Measurements from ENCODE around the gene SOWAHA. TPM values are rescaled to one million over a fixed set of nuclear protein-coding genes. Genes with fewer than 3 reads are reported as not detected.
"Not testable (repeated sequence)": the region's sequence is repeated elsewhere in the genome, so short reads cannot be mapped to it uniquely, and the experiment has no call there.

The SOWAHA gene
- total RNA-seq, 1 donor from 2014 or later, result not detected

- Mint-ChIP-seq H3K27me3 (ENCODE audit: insufficient read depth, low read depth) (no peaks in the 10 kb centered on the region), H3K9me3 (no peaks in the 10 kb centered on the region), H3K4me1 (no peaks in the 10 kb centered on the region), H3K36me3 (no peaks in the 10 kb centered on the region), H3K27ac (no peak overlapping the region), H3K4me3 (no peak overlapping the region)
- no peak overlapping the region for H2AFZ ChIP-seq (replicated peaks)
- H3K9me3 ChIP-seq (ENCODE audit: low read depth), result no peaks in the 10 kb centered on the region
- no peaks in the 10 kb centered on the region for H4K20me1 ChIP-seq (ENCODE audit: low read depth)
- H3K27ac ChIP-seq, result no peak overlapping the region
- H3K79me2 ChIP-seq (ENCODE audit: low read depth), result no peaks in the 10 kb centered on the region
- no peaks in the 10 kb centered on the region for H3K27me3 ChIP-seq
- no peak for DNase-seq (ENCODE audit: low spot score)
- no peaks in the 10 kb centered on the region for H3K4me1 ChIP-seq
- no peaks in the 10 kb centered on the region for H3K36me3 ChIP-seq
- H3K9ac ChIP-seq, result no peak overlapping the region
- no peak overlapping the region for H3K4me3 ChIP-seq
- H3F3A ChIP-seq (ENCODE audit: low read depth), result no peaks in the 10 kb centered on the region
- H3K4me2 ChIP-seq, result no peak overlapping the region
- TF ChIP-seq EZH2 (IDR thresholded peaks at IDR 0.05) (no peak), EZH2phosphoT487 (IDR thresholded peaks at IDR 0.05) (no peak), CTCF (IDR thresholded peaks at IDR 0.05) (no peak)
Measured at GRCh38 chr5:132854301-132854700, 41.2 kb downstream of the SOWAHA start.

- not testable (repeated sequence) for H3K36me3 Mint-ChIP-seq; H3K4me3 Mint-ChIP-seq; H3F3A ChIP-seq (ENCODE audit: low read depth); H3K4me1 ChIP-seq; H3K4me2 ChIP-seq; H3K36me3 ChIP-seq; H3K27me3 ChIP-seq; H2AFZ ChIP-seq (replicated peaks); H3K79me2 ChIP-seq (ENCODE audit: low read depth); H3K27ac ChIP-seq; H3K9me3 ChIP-seq (ENCODE audit: low read depth); H3K9me3 Mint-ChIP-seq; H3K27me3 Mint-ChIP-seq (ENCODE audit: insufficient read depth, low read depth); H3K4me3 ChIP-seq; H3K27ac Mint-ChIP-seq; DNase-seq (ENCODE audit: low spot score); H3K4me1 Mint-ChIP-seq; H4K20me1 ChIP-seq (ENCODE audit: low read depth); H3K9ac ChIP-seq
Measured at GRCh38 chr5:132854992-132855391, 41.9 kb downstream of the SOWAHA start.

DNA sequence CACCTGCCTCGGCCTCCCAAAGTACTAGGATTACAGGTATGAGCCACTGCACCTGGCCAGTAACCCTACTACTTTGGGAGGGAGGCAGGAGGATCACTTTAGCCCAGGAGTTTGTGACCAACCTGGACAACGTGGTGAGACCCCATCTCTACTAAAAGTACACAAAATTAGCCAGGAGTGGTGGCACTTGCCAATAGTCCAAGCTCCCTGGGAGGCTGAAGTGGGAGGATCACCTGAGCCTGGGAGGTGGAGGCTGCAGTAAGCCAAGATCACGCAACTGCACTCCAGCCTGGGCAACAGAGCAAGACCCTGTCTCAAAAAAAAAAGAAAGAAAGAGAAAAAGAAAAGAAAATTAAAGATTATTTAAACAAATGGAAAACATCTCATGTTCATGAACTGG lies 42.9 kb downstream of the SOWAHA start:
- Mint-ChIP-seq H3K4me1 (no peaks in the 10 kb centered on the region), H3K36me3 (no peaks in the 10 kb centered on the region), H3K4me3 (no peak overlapping the region), H3K27me3 (ENCODE audit: insufficient read depth, low read depth) (no peaks in the 10 kb centered on the region), H3K27ac (no peak overlapping the region), H3K9me3 (no peaks in the 10 kb centered on the region)
- H3K27me3 ChIP-seq, result no peaks in the 10 kb centered on the region
- no peak overlapping the region for H2AFZ ChIP-seq (replicated peaks)
- no peak for DNase-seq (ENCODE audit: low spot score)
- H3K36me3 ChIP-seq, result no peaks in the 10 kb centered on the region
- H3K9me3 ChIP-seq (ENCODE audit: low read depth), result no peaks in the 10 kb centered on the region
- no peaks in the 10 kb centered on the region for H3F3A ChIP-seq (ENCODE audit: low read depth)
- no peak overlapping the region for H3K4me3 ChIP-seq
- H3K9ac ChIP-seq, result no peak overlapping the region
- no peak overlapping the region for H3K27ac ChIP-seq
- no peaks in the 10 kb centered on the region for H3K79me2 ChIP-seq (ENCODE audit: low read depth)
- no peaks in the 10 kb centered on the region for H3K4me1 ChIP-seq
- no peak overlapping the region for H3K4me2 ChIP-seq
- no peaks in the 10 kb centered on the region for H4K20me1 ChIP-seq (ENCODE audit: low read depth)
- TF ChIP-seq CTCF (IDR thresholded peaks at IDR 0.05) (no peak), EZH2phosphoT487 (IDR thresholded peaks at IDR 0.05) (no peak), EZH2 (IDR thresholded peaks at IDR 0.05) (no peak)

DNA sequence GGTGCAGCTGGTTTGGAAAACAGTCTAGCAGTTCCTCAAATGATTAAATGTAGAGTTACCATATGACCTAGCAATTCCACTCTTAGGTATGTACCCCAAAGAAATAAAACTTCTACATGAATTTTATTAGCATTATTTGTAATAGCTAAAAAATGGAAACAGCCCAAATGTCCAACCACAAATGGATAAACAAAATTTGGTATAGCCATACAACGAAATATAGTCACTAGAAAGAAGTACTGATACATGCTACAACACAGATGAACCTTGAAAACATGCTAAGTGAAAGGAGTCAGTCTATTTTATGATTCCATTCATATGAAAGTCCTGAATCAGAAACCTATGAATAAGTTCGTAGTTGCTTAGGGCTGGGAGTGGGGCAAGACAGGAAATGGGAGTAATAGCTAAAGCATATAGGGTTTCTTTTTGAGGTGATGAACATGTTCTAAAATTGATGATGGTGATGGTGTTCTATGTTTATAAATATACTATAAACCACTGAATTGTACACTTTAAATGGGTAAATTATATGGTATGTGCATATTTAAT lies 46.9 kb downstream of the SOWAHA start:
- Histone ChIP-seq H4K20me1 (ENCODE audit: low read depth) (no peaks in the 10 kb centered on the region), H3F3A (ENCODE audit: low read depth) (peaks cover under 1% of the 10 kb centered on the region), H3K9ac (no peak overlapping the region), H3K27me3 (no peaks in the 10 kb centered on the region), H2AFZ (replicated peaks) (no peak overlapping the region), H3K36me3 (no peaks in the 10 kb centered on the region), H3K4me3 (no peak overlapping the region), H3K27ac (no peak overlapping the region), H3K4me2 (no peak overlapping the region), H3K4me1 (no peaks in the 10 kb centered on the region), H3K9me3 (ENCODE audit: low read depth) (no peaks in the 10 kb centered on the region), H3K79me2 (ENCODE audit: low read depth) (no peaks in the 10 kb centered on the region)
- Mint-ChIP-seq H3K9me3 (no peaks in the 10 kb centered on the region), H3K4me3 (no peak overlapping the region), H3K27me3 (ENCODE audit: insufficient read depth, low read depth) (peaks cover 3% of the 10 kb centered on the region), H3K27ac (no peak overlapping the region), H3K36me3 (no peaks in the 10 kb centered on the region), H3K4me1 (no peaks in the 10 kb centered on the region)
- DNase-seq (ENCODE audit: low spot score), result no peak
- TF ChIP-seq CTCF (IDR thresholded peaks at IDR 0.05) (no peak), EZH2phosphoT487 (IDR thresholded peaks at IDR 0.05) (no peak), EZH2 (IDR thresholded peaks at IDR 0.05) (no peak)
